ENCODE data around the gene CUEDC2. TPM values are rescaled to one million over a fixed set of nuclear protein-coding genes. Genes with fewer than 3 reads are reported as not detected.
A peak's percentile ranks its signal among the peaks of the same experiment; 100 is the strongest.

CUEDC2 gene
- total RNA-seq, 2 experiments from 2014 or later: 63.3 to 64.4 TPM

- peaks cover 1% of the 10 kb centered on the region for H3K36me3 Mint-ChIP-seq (ENCODE audit: low read depth)
- H3K9me3 Mint-ChIP-seq: no peaks in the 10 kb centered on the region
- H3K4me3 Mint-ChIP-seq: peak overlapping the region; percentile 76
- H3K27me3 Mint-ChIP-seq (ENCODE audit: low read depth): no peaks in the 10 kb centered on the region
- intact Hi-C loops (cut with micrococcal nuclease): no loop called here
- peak overlapping the region; percentile 87 for H3K27ac Mint-ChIP-seq
- peaks cover 54% of the 10 kb centered on the region for H3K4me1 Mint-ChIP-seq (ENCODE audit: low read depth)
- CTCF ChIA-PET: interaction anchor here (0.6 to 2.1 kb wide), 12 partner anchors 10 to 204 kb away, joined by 3 to 10 read pairs (median 5); no protein-coding TSS in a partner anchor
- peak; percentile 12 for DNase-seq
These were observed 2.2 kb upstream of the CUEDC2 start for GRCh38 chr10:102434394-102435132.

GRCh38 chr10:102433619-102434046 lies 1.3 kb upstream of the CUEDC2 start:
- Mint-ChIP-seq H3K9me3 (no peaks in the 10 kb centered on the region), H3K27ac (peak overlapping the region; percentile 92), H3K4me3 (peak overlapping the region; percentile 90), H3K27me3 (ENCODE audit: low read depth) (no peaks in the 10 kb centered on the region), H3K4me1 (ENCODE audit: low read depth) (peaks cover 54% of the 10 kb centered on the region), H3K36me3 (ENCODE audit: low read depth) (peaks cover 1% of the 10 kb centered on the region)
- DNase-seq: no peak
- intact Hi-C loops (cut with micrococcal nuclease): loop anchor here (2.0 kb wide), 1 partner anchor 209 kb away; no protein-coding TSS in a partner anchor
- CTCF ChIA-PET: interaction anchor here (0.7 to 1.5 kb wide), 4 partner anchors 12 to 40 kb away, joined by 3 to 7 read pairs (median 4); no protein-coding TSS in a partner anchor

GRCh38 chr10:102431452-102432124 lies 786 bp downstream of the CUEDC2 start:
- Mint-ChIP-seq H3K9me3 (no peaks in the 10 kb centered on the region), H3K4me3 (peak overlapping the region; percentile 90), H3K27ac (peak overlapping the region; percentile 92), H3K4me1 (ENCODE audit: low read depth) (peaks cover 49% of the 10 kb centered on the region), H3K27me3 (ENCODE audit: low read depth) (no peaks in the 10 kb centered on the region), H3K36me3 (ENCODE audit: low read depth) (peaks cover 1% of the 10 kb centered on the region)
- CTCF ChIA-PET: interaction anchor here (1.3 to 1.8 kb wide), 2 partner anchors 8 to 31 kb away, joined by 3 to 17 read pairs; no protein-coding TSS in a partner anchor
- DNase-seq: peak; percentile 17
- intact Hi-C loops (cut with micrococcal nuclease): loop anchor here (1.0 to 2.0 kb wide), 8 partner anchors 10 to 279 kb away; partner anchors contain the start of genes ACTR1A, NFKB2 and NOLC1

GRCh38 chr10:102429468-102429867 lies 2.9 kb downstream of the CUEDC2 start:
- H3K27me3 Mint-ChIP-seq (ENCODE audit: low read depth): no peaks in the 10 kb centered on the region
- no peak for DNase-seq
- peaks cover 1% of the 10 kb centered on the region for H3K36me3 Mint-ChIP-seq (ENCODE audit: low read depth)
- no peaks in the 10 kb centered on the region for H3K9me3 Mint-ChIP-seq
- CTCF ChIA-PET: interaction anchor here (0.7 kb wide), 1 partner anchor 1059 kb away, joined by 3 read pairs; no protein-coding TSS in a partner anchor
- H3K4me1 Mint-ChIP-seq (ENCODE audit: low read depth): peaks cover 39% of the 10 kb centered on the region
- H3K27ac Mint-ChIP-seq: no peak overlapping the region
- intact Hi-C loops (cut with micrococcal nuclease): no loop called here
- H3K4me3 Mint-ChIP-seq: no peak overlapping the region

GRCh38 chr10:102426803-102427287 lies 5.5 kb downstream of the CUEDC2 start:
- H3K27ac Mint-ChIP-seq: peak overlapping the region; percentile 64
- no peaks in the 10 kb centered on the region for H3K27me3 Mint-ChIP-seq (ENCODE audit: low read depth)
- no peaks in the 10 kb centered on the region for H3K9me3 Mint-ChIP-seq
- intact Hi-C loops (cut with micrococcal nuclease): no loop called here
- peaks cover 32% of the 10 kb centered on the region for H3K4me1 Mint-ChIP-seq (ENCODE audit: low read depth)
- CTCF ChIA-PET: interaction anchor here (0.6 to 6.1 kb wide), 3 partner anchors 29 to 53 kb away, joined by 3 to 37 read pairs (median 3); no protein-coding TSS in a partner anchor
- no peaks in the 10 kb centered on the region for H3K36me3 Mint-ChIP-seq (ENCODE audit: low read depth)
- peak; percentile 24 for DNase-seq
- H3K4me3 Mint-ChIP-seq: no peak overlapping the region

- no peaks in the 10 kb centered on the region for H3K9me3 Mint-ChIP-seq
- no peak overlapping the region for H3K27ac Mint-ChIP-seq
- H3K36me3 Mint-ChIP-seq (ENCODE audit: low read depth): peaks cover 1% of the 10 kb centered on the region
- no peak overlapping the region for H3K4me3 Mint-ChIP-seq
- H3K27me3 Mint-ChIP-seq (ENCODE audit: low read depth): no peaks in the 10 kb centered on the region
- CTCF ChIA-PET: interaction anchor here (0.7 to 6.1 kb wide), 4 partner anchors 25 to 74 kb away, joined by 3 to 37 read pairs (median 16); partner anchors contain the start of gene C10orf95
- H3K4me1 Mint-ChIP-seq (ENCODE audit: low read depth): peaks cover 30% of the 10 kb centered on the region
- no peak for DNase-seq
- intact Hi-C loops (cut with micrococcal nuclease): no loop called here
These were observed 6.9 kb downstream of the CUEDC2 start for GRCh38 chr10:102425444-102425843.

GRCh38 chr10:102424916-102425315 lies 7.5 kb downstream of the CUEDC2 start:
- Mint-ChIP-seq H3K27ac (no peak overlapping the region), H3K27me3 (ENCODE audit: low read depth) (no peaks in the 10 kb centered on the region), H3K9me3 (no peaks in the 10 kb centered on the region), H3K4me3 (no peak overlapping the region), H3K36me3 (ENCODE audit: low read depth) (peaks cover 1% of the 10 kb centered on the region), H3K4me1 (ENCODE audit: low read depth) (peaks cover 36% of the 10 kb centered on the region)
- intact Hi-C loops (cut with micrococcal nuclease): loop anchor here (5.0 kb wide), 1 partner anchor 608 kb away; the partner anchor contains the start of gene OGA
- CTCF ChIA-PET: interaction anchor here (0.7 to 6.1 kb wide), 7 partner anchors 11 to 255 kb away, joined by 3 to 49 read pairs (median 8); partner anchors contain the start of gene C10orf95
- DNase-seq: no peak

DNA sequence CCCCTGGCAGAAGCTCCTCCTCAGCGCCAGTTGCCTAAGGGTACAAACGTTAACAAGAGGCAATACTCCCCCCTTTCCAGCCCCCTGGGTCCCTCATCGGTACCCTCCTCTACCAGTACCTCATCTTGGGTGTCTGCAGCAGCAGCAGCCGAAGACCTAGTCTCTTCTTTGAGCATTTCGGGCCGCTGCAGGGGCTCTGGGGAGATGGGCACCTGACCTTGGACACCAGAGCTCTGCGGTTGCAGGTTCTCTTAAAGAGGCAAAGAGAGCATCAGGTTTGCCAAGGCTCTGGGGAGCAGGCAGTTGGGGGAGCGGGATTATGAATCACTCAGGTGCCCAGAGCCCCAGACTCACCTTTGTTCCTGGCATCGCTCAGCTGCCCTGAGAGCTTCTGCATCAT lies 8.2 kb downstream of the CUEDC2 start:
- Mint-ChIP-seq H3K9me3 (no peaks in the 10 kb centered on the region), H3K27me3 (ENCODE audit: low read depth) (peaks cover under 1% of the 10 kb centered on the region), H3K4me1 (ENCODE audit: low read depth) (peaks cover 43% of the 10 kb centered on the region), H3K4me3 (no peak overlapping the region), H3K27ac (peak overlapping the region; percentile 33), H3K36me3 (ENCODE audit: low read depth) (peaks cover 1% of the 10 kb centered on the region)
- CTCF ChIA-PET: interaction anchor here (0.6 to 6.1 kb wide), 13 partner anchors 8 to 585 kb away, joined by 3 to 49 read pairs (median 8); partner anchors contain the start of genes C10orf95, CUEDC2 and NFKB2
- intact Hi-C loops (cut with micrococcal nuclease): loop anchor here (5.0 kb wide), 1 partner anchor 607 kb away; the partner anchor contains the start of gene OGA
- no peak for DNase-seq

GRCh38 chr10:102423372-102423968 lies 8.9 kb downstream of the CUEDC2 start:
- H3K27ac Mint-ChIP-seq: no peak overlapping the region
- intact Hi-C loops (cut with micrococcal nuclease): loop anchor here (5.0 kb wide), 1 partner anchor 606 kb away; the partner anchor contains the start of gene OGA
- no peak overlapping the region for H3K4me3 Mint-ChIP-seq
- H3K27me3 Mint-ChIP-seq (ENCODE audit: low read depth): peaks cover 5% of the 10 kb centered on the region
- DNase-seq: no peak
- H3K36me3 Mint-ChIP-seq (ENCODE audit: low read depth): peaks cover 1% of the 10 kb centered on the region
- H3K9me3 Mint-ChIP-seq: no peaks in the 10 kb centered on the region
- H3K4me1 Mint-ChIP-seq (ENCODE audit: low read depth): peaks cover 47% of the 10 kb centered on the region
- CTCF ChIA-PET: interaction anchor here (0.6 to 6.1 kb wide), 22 partner anchors 9 to 585 kb away, joined by 3 to 49 read pairs (median 6); partner anchors contain the start of genes C10orf95, CUEDC2, ELOVL3 and NFKB2

DNA sequence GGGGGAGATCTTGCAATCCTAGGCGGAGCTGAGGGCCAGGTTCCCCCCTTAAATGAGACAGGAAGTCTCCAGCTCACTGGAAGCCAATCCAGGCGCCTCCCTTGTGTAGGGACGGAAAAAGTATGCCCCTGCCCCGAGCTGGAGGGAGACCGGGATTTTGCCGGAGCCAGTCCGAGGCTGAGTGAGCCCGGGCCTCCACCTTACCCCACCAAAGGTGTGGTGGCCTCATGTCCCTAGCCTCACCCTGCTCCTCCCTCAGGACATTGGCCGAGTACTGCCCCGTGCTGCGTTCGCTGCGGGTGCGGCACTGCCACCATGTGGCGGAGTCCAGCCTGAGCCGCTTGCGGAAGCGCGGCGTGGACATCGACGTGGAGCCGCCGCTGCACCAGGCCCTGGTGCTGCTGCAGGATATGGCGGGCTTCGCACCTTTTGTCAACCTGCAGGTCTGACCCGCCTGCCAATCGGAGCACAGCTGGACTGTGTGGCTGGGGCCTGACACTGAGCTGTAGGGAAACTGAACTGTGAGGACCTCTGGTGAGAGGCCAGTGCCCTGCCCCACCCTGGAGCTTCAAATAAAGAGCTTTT lies 9.7 kb downstream of the CUEDC2 start:
- H3K27ac Mint-ChIP-seq: peak overlapping the region; percentile 73
- H3K27me3 Mint-ChIP-seq (ENCODE audit: low read depth): peaks cover 12% of the 10 kb centered on the region
- H3K4me3 Mint-ChIP-seq: peak overlapping the region; percentile 95
- peaks cover 1% of the 10 kb centered on the region for H3K36me3 Mint-ChIP-seq (ENCODE audit: low read depth)
- CTCF ChIA-PET: interaction anchor here (0.6 to 6.1 kb wide), 27 partner anchors 9 to 206 kb away, joined by 3 to 49 read pairs (median 5); partner anchors contain the start of genes C10orf95, CUEDC2, ELOVL3 and NFKB2
- peak; percentile 76 for DNase-seq
- no peaks in the 10 kb centered on the region for H3K9me3 Mint-ChIP-seq
- intact Hi-C loops (cut with micrococcal nuclease): loop anchor here (1.0 to 5.0 kb wide), 2 partner anchors 57 to 605 kb away; partner anchors contain the start of gene OGA
- peaks cover 45% of the 10 kb centered on the region for H3K4me1 Mint-ChIP-seq (ENCODE audit: low read depth)
